Naive thymus-derived CD4-positive, alpha-beta T cell (primary cell): ENCODE data around the gene CCR2. TPM values are rescaled to one million over a fixed set of nuclear protein-coding genes. Genes with fewer than 3 reads are reported as not detected.

Experiments used
- polyA plus RNA-seq, 2 donors: library from polyadenylated mRNA; unstranded; fragments of 300-500 nt; fragmentation: Illumina TruSeq; gene quantifications; one replicate each; pipeline ENCODE4 v1.2.3, GENCODE V29; 2021
- total RNA-seq, 6 experiments: library from RNA in 5 of 6; stranded (reverse) in 5 of 6; gene quantifications; 1 replicate in 5 of 6; 2 replicates in 1 of 6; pipeline ENCODE4 v1.2.3 and lab custom pipeline; 2021 to 2026

Gene CCR2
- total and polyA plus RNA-seq, 7 experiments from 2014 or later: 0.13 to 34.9 (median 1.4) TPM; not detected in 1

Other genes with a start within 250 kb of the CCR2 start
- 10 to 100 TPM in 2 of 5 experiments, 1 to 10 TPM in 3; 2.2 to 27.6 (median 4.5) TPM for gene CCR1, start 145.8 kb upstream of the CCR2 start, total RNA-seq
- gene CCR1, start 145.8 kb upstream of the CCR2 start, polyA plus RNA-seq: under 1 TPM; 0.08 to 0.09 TPM
- 1 to 10 TPM in 2 of 5 experiments, under 1 TPM in 1, not detected in 2; 0.17 to 7.4 (median 2.4) TPM for gene CCR3, start 111.7 kb upstream of the CCR2 start, total RNA-seq
- not detected for gene CCR3, start 111.7 kb upstream of the CCR2 start, polyA plus RNA-seq
- gene CCR5, start 16.8 kb downstream of the CCR2 start, total RNA-seq: 10 to 100 TPM in 1 of 5 experiments, 1 to 10 TPM in 1, under 1 TPM in 3; 0.66 to 22.5 (median 0.95) TPM
- gene CCR5, start 16.8 kb downstream of the CCR2 start, polyA plus RNA-seq: not detected
- gene CCRL2, start 53.1 kb downstream of the CCR2 start, total RNA-seq: 10 to 100 TPM in 1 of 5 experiments, 1 to 10 TPM in 2, under 1 TPM in 2; 0.35 to 20.5 (median 5.0) TPM
- 1 to 10 TPM in 1 of 2 donors, under 1 TPM in 1; 0.34 to 1.3 TPM for gene CCRL2, start 53.1 kb downstream of the CCR2 start, polyA plus RNA-seq
- under 1 TPM in 1 of 5 experiments, not detected in 4; 0.78 TPM for gene LTF, start 110.8 kb downstream of the CCR2 start, total RNA-seq
- not detected for gene LTF, start 110.8 kb downstream of the CCR2 start, polyA plus RNA-seq
- gene RTP3, start 143.9 kb downstream of the CCR2 start, total RNA-seq: not detected
- not detected for gene RTP3, start 143.9 kb downstream of the CCR2 start, polyA plus RNA-seq
- gene LRRC2, start 212.2 kb downstream of the CCR2 start, total RNA-seq: under 1 TPM in 4 of 5 experiments, not detected in 1; 0.10 to 0.35 (median 0.22) TPM
- under 1 TPM in 1 of 2 donors, not detected in 1; 0.48 TPM for gene LRRC2, start 212.2 kb downstream of the CCR2 start, polyA plus RNA-seq